T47D (cell line): ENCODE measurements around the gene C14orf132.

Experiments used
- DNase-seq, 2 experiments: peaks; one replicate each; pipeline versions ENCODE4 v3.0.0 to v3.0.0-alpha.2; 2011 to 2012; ENCODE audit warnings: low read depth in 1 of 2, low spot score in 1 of 2
- JUND ChIP-seq: IDR thresholded peaks from 2 replicates; pipeline ENCODE4 v1.6.1; 2012; ENCODE audit warnings: low read depth
- in situ Hi-C: cut with HindIII; loops from 2 replicates; pipeline ENCODE4 v1.10.0; 2016; ENCODE audit warnings: low sequenced_read_pairs, low pct_unique_long_range_greater_than_20kb

The C14orf132 gene

DNA sequence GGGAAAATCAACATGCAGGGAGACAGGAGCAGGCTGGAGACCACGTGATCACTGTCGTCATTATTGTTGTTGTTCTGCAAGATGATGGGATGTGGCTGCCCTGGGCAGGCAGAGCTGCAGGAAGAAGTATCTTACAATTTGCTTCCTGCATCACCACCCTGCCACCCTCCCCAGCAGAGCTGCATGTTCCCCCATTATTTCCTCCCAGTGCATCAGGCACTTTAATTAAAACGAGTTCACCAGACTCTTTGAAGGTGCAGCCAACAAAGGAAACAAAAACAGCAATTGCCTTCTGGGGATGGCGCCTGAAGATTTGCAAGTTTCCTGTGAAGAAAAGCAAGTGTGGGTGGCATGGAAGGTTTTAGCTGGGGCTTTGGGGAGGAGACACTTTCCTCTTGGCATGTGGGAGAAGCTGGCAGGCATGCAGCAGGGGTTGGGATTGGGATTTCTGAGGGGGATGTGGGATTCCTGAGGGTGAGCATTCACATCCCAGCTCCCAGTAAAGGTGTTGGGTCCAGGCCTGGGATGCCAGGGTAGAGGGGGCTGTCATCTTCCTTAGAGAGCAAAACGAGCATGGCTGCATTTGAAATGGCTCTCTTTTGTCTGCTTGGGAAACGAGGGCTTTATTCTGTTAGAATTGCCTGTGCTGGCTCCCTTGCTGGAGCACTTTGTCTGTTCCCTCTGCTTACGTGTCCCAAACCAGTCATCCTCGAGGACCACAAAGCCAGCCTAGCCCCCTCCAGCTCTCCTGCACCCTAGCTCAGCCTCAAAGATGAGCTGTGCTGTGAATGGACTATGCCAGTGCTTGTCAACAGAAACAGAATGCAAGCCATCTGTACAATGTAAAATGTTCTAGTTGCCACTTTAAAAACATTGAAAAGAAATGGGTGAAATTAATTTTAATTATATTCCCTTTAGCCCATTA, 11.5 kb upstream of the C14orf132 start:
- in situ Hi-C loops, result no loop called here

DNA sequence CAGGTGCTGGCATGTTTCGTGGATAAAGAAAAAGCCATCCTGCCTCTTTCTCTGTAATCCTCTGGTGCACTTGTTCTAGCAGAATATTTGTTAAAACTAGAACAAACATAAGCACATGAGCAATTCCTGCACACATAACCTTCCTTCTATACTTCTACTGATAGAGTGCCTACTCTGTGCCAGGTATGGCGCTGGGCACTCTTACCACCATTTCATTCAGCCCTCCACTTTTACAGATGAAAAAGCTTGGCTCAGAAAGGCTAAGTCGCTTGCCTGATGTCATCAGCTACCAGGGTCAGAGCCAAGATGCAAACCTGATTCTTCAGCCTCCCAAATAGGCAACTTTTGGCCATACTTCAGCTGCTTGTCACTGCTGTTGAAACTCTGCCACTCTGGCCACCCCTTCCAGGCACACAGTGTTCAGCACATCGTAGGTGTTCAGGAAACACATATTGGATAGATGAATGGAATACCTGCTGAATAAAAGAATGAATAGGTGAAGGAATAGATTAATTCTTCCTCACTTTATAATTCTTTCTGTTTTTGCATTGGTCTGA, 10.0 kb upstream of the C14orf132 start:
- no peak for DNase-seq
- TF ChIP-seq JUND, result no peak
- in situ Hi-C loops, result no loop called here

More for the DNA sequence above, 11.5 kb upstream of the C14orf132 start:
- DNase-seq, result no peak
- no peak for TF ChIP-seq JUND

DNA sequence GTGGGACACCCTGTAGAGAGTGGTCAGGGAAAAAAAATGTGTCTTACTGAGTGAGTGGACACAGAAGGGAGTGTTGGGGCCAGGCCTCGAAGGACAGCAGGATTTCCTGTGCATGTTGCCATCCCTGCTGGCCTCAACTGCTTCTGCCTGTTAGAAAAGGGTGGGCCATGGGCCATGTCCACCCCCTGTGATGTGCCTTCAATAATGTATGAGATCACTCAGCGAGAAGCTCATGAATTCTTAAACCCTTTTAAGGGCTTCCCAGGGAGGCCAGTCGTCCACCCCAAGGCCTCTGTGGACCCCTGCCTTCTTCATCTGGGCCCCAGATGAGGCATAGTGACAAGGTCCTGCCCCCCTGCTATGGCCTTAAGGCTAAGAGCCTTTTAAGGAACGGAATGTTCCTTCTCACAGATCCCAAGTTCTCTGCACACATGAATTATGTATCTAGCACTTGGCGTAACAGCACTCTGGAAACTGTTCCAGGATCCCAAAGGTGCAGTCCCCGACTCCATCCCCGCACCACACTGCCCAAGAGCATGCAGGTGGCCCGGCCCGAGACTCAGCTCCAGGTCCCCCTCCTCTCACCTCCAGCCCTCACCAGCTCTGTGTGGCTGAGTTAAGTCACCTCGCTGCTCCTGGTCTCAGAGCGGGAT, 8.9 kb upstream of the C14orf132 start:
- TF ChIP-seq JUND, result no peak
- in situ Hi-C loops, result no loop called here
- DNase-seq, result no peak

DNA sequence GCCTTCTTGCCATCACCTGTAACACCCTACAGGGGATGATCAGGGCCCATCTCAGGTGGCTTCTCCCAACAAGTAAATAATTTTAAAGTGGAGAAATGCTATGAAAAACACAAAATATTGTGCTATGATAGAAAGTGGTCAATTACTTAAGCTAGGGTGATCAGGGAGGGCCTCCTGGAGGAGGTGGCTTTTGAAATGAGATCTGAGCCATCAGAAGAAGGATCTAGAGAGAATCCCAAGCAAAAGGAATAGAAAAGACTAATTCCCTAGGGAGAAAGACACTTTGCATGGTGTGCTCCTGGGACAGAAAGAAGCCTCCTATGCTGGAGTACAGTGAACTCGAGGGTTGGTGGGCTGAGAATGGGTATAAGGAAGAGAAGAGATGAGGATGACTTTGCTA, 7.5 kb upstream of the C14orf132 start:
- DNase-seq, result no peak
- TF ChIP-seq JUND, result no peak
- in situ Hi-C loops, result no loop called here

DNA sequence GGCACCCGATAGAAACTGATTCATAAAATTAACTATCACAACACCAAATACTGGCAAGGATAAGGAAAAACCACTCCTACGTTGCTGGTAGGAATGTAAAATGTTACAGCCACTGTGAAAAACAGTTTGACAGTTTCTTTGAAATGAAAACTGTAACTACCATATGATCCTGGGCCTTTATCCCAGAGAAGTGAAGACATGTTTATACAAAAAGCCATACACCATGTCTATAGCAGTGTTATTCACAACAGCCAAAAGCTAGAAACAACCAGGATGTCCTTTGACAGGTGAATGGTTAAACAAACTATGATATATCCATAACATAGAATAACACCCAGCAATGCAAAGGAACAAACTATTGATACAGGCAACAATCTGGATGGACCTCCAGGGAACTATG, 3.7 kb upstream of the C14orf132 start:
- in situ Hi-C loops, result no loop called here
- DNase-seq, result no peak
- TF ChIP-seq JUND, result no peak

DNA sequence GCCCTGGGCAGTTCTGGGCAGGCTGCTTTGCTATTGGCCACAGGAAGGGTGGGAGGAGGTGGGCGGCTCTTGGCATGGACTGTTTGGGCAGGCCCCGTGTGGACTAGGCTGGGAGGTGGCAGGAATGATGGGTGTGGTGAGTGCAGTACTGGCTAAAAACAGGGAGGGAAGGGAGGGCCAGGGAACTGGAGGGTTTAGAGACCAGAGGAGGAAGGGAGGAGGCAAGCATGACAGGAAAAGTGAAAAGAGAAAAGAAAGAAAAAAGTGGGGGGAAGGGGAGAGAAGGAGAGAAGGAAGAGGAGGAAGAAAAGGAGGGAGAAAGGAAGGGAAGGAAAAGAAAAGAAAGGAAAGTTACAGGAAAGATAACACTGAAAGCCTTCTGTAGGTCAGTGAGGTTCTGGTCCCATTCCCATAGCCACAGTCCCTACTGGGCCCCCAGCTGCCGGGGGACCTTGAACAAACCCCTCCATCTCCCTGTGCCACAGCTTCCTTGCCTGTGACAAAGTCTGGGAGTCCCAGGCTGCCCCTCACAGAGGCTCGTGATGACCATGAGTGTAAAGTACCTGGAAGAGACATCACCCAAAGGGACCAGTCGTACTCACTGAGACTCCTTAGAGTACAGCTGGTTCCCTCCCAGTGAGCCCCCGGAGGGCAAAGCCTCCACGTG, 1.1 kb upstream of the C14orf132 start:
- in situ Hi-C loops, result no loop called here
- peak; percentile 42 to 84 for DNase-seq
- no peak for TF ChIP-seq JUND

DNA sequence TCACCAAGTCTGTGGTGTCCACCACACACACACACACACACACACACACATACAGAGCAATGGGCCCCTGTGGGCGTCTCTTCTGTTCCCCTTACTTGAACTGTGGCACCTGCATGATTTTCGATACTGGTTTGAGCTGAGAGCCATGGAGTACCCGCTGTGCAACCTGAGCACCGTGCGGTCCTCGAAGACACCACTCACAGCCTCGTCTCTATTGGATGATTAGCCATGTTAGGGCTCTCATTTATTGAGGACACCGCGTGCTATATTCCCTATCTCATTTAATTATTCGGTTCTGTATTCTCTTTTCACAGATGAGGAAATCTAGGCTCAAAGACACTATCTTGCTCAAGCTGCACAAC, 623 bp upstream of the C14orf132 start:
- peak in 1 of 2 experiments; percentile 53 for DNase-seq
- TF ChIP-seq JUND, result no peak
- in situ Hi-C loops, result no loop called here

DNA sequence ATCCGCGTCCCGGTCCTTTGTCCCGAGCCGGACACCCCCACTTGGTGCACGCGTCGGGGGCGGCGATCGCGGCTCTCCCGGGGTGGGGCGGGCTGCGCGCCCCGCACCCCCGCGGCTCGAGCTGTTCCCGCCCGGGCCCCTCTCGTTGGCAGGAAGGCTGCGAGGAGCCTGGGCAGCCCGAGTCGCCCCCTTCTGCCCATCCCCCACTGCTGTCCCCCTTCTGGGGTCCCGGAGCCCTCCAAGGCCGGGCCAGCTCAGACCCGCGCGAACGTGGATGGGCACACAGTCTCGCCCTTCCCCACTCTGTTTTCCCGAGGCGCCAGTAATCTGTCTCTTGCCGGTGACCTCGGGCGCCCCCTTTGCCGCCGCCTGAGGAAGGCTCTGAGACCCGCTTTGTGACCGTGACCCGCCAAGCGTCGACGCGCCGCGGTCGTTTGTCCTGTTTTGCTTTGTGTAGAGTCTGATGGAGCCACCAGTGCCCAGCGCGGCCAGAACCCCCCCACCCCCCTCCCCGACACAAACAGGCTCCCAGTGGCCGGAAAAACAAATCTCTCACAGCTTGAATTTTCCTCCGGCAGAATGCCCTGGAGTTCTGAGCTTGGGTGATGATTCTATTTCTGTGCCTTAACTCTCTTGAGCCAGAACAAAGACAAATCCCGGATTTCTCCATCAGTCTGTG, 610 bp downstream of the C14orf132 start:
- TF ChIP-seq JUND, result no peak
- in situ Hi-C loops, result no loop called here
- DNase-seq, result peak in 1 of 2 experiments; percentile 47

DNA sequence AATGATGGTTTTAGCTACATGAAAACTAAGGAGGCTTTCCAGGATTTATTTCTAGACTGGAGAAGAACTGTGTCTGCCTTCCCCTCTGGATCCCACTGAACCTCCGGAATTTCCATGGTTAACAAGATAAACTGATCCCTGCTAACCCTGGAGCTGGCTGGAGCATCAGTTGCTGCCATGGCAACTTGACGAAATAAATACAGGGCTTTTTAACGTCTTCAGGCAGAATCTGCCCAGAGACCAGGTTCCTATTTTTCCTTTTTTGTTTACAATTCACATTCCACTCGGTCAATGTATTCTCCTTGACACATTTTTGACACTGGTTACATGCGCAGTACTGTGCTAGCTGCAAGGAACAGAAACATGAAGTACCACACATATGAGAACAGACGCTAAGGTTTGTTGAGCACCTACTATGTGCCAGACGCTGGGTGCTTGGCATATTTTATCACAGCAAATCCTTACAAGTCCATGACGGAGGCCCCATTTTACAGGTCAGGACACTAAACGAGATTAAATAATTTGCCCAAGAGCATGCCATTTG, 1.7 kb downstream of the C14orf132 start:
- no peak for TF ChIP-seq JUND
- no peak for DNase-seq
- in situ Hi-C loops, result no loop called here

DNA sequence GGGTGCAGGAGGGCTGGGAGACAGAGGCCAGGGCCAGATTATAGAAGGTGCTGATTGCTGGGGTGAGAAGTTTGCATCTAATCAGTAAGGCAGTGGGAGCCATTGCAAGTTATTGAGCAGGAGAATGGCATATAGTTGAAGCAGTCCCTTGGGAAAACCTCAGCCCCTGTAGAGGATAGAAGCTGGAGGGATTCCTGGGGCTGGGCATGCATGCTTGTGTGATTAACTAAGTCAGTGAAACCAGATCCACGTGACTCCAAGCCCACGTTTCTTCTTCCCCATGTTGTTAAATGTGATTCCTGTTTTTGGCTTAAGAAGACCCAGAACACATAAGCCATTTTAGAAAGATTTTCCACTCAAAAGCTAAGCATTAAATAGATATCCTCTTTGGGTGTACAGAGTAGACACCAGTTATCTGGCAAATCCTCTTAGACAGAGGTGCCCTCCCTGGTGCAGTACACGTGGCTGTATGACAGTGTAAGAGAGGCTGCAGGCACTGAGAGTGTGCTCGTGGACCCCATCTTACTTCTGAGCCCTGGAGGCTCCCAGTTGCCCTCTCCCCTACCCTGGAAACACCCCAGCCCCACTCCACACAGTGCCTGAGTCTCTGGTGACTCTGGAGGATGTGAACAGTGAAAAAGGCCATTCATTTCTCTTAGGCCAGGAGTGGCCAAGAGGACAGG, 3.2 kb downstream of the C14orf132 start:
- TF ChIP-seq JUND, result no peak
- in situ Hi-C loops, result no loop called here
- DNase-seq, result no peak

DNA sequence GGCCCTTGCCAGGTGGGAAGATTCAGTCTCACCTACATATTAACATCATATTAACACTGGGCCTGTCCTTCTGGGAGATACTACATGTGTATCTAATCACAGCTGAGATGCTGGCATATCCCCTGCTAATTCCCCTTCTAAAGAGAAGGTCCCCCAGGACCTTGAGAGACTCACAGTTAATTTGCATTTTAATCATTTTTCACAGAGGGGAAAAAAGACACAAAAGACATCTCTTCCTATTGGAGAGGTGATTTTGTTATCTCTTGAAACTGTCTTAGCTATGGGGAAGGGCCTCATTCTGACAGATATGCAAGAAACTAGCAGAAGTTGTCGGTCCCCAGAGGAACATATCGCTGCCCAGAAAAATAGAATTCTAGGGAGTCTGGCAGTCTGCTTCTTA, 7.5 kb downstream of the C14orf132 start:
- TF ChIP-seq JUND, result no peak
- in situ Hi-C loops, result no loop called here
- DNase-seq, result no peak
